Colon (tissue), 2 donors: ENCODE results near the gene TFF3.

Experiments
- FAIRE-seq: peaks from 2 replicates; lab custom pipeline; 2012; peaks lifted over from hg19 to GRCh38; lab: Jason Lieb, UNC
- donor health status: control.
- donor health status: control.

Gene TFF3

GRCh38 chr21:42315296-42315891 is at the start of gene TFF3:
TFF3 (minus strand) TSS chr21:42315409; CDS start chr21:42315374, 35 bp downstream.
- FAIRE-seq: no peak

- no peak for FAIRE-seq
Observed at GRCh38 chr21:42364304-42364865, 49.2 kb upstream of the TFF3 start.

GRCh38 chr21:42363312-42363711 is 48.1 kb upstream of the TFF3 start:
- FAIRE-seq: no peak

GRCh38 chr21:42362700-42363099 is 47.5 kb upstream of the TFF3 start:
- FAIRE-seq: no peak

GRCh38 chr21:42362198-42362597 is 47.0 kb upstream of the TFF3 start:
- FAIRE-seq: no peak

GRCh38 chr21:42361286-42361685 is 46.1 kb upstream of the TFF3 start:
- no peak for FAIRE-seq

GRCh38 chr21:42360317-42360716 is 45.1 kb upstream of the TFF3 start:
- no peak for FAIRE-seq

GRCh38 chr21:42358937-42359336 is 43.7 kb upstream of the TFF3 start:
- no peak for FAIRE-seq

GRCh38 chr21:42358261-42358660 is 43.1 kb upstream of the TFF3 start:
- FAIRE-seq: no peak

GRCh38 chr21:42357307-42357706 is 42.1 kb upstream of the TFF3 start:
- FAIRE-seq: no peak

- no peak for FAIRE-seq
Observed at GRCh38 chr21:42356650-42357049, 41.4 kb upstream of the TFF3 start.

- FAIRE-seq: no peak
Observed at GRCh38 chr21:42356046-42356445, 40.8 kb upstream of the TFF3 start.

- no peak for FAIRE-seq
Observed at GRCh38 chr21:42353623-42354022, 38.4 kb upstream of the TFF3 start.

GRCh38 chr21:42352441-42353095 is 37.4 kb upstream of the TFF3 start:
- no peak for FAIRE-seq

GRCh38 chr21:42351626-42352440 is 36.6 kb upstream of the TFF3 start:
- no peak for FAIRE-seq

GRCh38 chr21:42350927-42351426 is 35.8 kb upstream of the TFF3 start, which contains the start of gene TFF2:
TFF2 (minus strand) TSS chr21:42350994; CDS start chr21:42350957, 37 bp downstream.
- no peak for FAIRE-seq

- FAIRE-seq: no peak
Observed at GRCh38 chr21:42350318-42350910, 35.2 kb upstream of the TFF3 start.

- no peak for FAIRE-seq
Observed at GRCh38 chr21:42349420-42350317, 34.5 kb upstream of the TFF3 start.

- FAIRE-seq: no peak
Observed at GRCh38 chr21:42348762-42349161, 33.6 kb upstream of the TFF3 start.

GRCh38 chr21:42347601-42348327 is 32.6 kb upstream of the TFF3 start:
- no peak for FAIRE-seq
